Lower leg skin (tissue), 4 donors: ENCODE measurements around the gene ARHGEF16. TPM values are rescaled to one million over a fixed set of nuclear protein-coding genes. Genes with fewer than 3 reads are reported as not detected.

Source experiments
- DNase-seq, 2 donors: peaks; one replicate each; pipeline ENCODE4 v3.0.0-alpha.2; 2019; ENCODE audit warnings: low spot score in 2 of 2
- H3K4me3 ChIP-seq: fragments of 200-600 bp; sonication (generic); 2 replicates; pipeline ENCODE4 v1.5.1; 2017; ENCODE audit warnings: mild to moderate bottlenecking, low read depth; ENCODE audit not compliant: poor library complexity, severe bottlenecking
- POLR2A ChIP-seq, 2 donors: fragments of 450-650 bp; IDR thresholded peaks; one replicate each; pipeline ENCODE4 v1.6.1; 2016 to 2017; ENCODE audit warnings: antibody characterized with exemption in 2 of 2, mild to moderate bottlenecking in 1 of 2, moderate library complexity in 1 of 2
- WGBS, 2 donors: methylation state at CpG; one replicate each; pipeline ENCODE4 v1.1.5; 2018; 5-methylcytosine and 5-hydroxymethylcytosine counted together
- intact Hi-C: fragments of 100-400 bp; cut with DNase I; formaldehyde crosslinking; loops from one replicate; pipeline ENCODE4 v1.15.0; 2023; ENCODE audit warnings: low total_unique reads
- total RNA-seq, 4 donors: library from RNA; depleted of rRNA; stranded (reverse); fragments of >200 nt; gene quantifications; one replicate each; pipeline ENCODE4 v1.1.0, GENCODE V29; 2016
- TF ChIP-seq, protein P1 (sequence below), 3 donors: fragments of 450-650 bp; IDR thresholded peaks; one replicate each; pipeline ENCODE4 v1.5.1; 2016; ENCODE audit warnings: antibody characterized with exemption in 3 of 3, mild to moderate bottlenecking in 3 of 3, moderate library complexity in 2 of 3

The ARHGEF16 gene
- total RNA-seq, 4 donors from 2014 or later, result 7.9 to 11.5 (median 9.8) TPM

DNA sequence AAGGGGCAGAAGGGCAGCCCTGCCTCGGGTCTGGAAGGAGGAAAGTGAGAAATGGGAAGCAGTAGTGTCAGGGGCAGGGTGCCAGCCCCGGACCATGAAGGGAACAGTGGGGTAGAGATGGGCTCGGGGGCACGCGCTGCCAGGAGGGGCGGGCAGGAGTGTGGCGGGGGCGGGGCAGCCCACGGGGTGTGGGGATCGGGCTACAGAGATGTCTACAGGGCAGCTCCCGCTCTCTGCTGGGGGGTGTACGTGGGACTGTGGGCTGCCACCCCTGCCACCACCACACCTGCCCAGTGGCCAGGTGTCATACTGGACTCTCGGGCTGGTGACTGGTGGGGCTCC is 7.4 kb downstream of the ARHGEF16 start:
- 62 to 74% methylated on average over 13 of the region's 13 CpGs for WGBS, 2 donors
- H3K4me3 ChIP-seq, result no peak overlapping the region
- intact Hi-C loops, result no loop called here
- DNase-seq, result no peak
- TF ChIP-seq, protein P1, sequence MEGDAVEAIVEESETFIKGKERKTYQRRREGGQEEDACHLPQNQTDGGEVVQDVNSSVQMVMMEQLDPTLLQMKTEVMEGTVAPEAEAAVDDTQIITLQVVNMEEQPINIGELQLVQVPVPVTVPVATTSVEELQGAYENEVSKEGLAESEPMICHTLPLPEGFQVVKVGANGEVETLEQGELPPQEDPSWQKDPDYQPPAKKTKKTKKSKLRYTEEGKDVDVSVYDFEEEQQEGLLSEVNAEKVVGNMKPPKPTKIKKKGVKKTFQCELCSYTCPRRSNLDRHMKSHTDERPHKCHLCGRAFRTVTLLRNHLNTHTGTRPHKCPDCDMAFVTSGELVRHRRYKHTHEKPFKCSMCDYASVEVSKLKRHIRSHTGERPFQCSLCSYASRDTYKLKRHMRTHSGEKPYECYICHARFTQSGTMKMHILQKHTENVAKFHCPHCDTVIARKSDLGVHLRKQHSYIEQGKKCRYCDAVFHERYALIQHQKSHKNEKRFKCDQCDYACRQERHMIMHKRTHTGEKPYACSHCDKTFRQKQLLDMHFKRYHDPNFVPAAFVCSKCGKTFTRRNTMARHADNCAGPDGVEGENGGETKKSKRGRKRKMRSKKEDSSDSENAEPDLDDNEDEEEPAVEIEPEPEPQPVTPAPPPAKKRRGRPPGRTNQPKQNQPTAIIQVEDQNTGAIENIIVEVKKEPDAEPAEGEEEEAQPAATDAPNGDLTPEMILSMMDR (IDR thresholded peaks at IDR 0.05), result no peak
- no peak for TF ChIP-seq POLR2A (IDR thresholded peaks at IDR 0.05)

DNA sequence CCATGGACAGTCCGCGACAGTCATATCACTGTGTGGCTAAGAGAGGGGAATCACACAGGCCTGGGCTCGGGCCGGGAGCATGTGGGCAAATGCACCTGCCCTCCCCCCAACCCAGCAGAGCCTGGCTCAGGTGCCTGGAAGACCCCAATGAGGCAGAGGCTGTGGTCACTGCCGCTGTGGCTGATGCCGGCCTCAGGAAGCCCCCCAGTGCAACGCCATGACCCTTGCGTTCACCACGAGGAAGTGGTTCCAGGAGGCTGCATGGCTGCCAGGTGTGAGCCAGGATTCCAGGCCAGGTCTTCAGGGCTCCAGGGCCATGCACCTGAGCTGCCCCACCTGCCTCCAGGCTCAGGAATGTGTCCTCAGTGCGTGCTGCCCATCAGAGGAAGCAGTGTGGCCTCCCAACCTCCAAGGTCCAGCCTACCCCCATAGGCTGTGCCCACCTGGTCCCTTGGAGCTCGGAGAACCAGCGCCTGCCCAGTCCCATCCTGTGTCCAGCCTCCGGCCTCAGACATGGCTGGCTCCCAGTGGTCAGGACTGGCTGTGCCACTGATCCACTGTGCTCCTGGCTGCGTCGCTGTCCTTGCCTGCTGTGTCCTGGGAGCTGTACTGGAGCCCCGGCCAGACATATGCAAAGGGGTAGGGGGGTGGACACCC is 8.0 kb downstream of the ARHGEF16 start:
- intact Hi-C loops, result no loop called here
- WGBS, 2 donors, result 84% methylated on average over 15 to 16 of the region's 16 CpGs
- DNase-seq, result no peak
- no peak overlapping the region for H3K4me3 ChIP-seq
- TF ChIP-seq POLR2A (IDR thresholded peaks at IDR 0.05), result no peak
- TF ChIP-seq, protein P1 (IDR thresholded peaks at IDR 0.05), result no peak

DNA sequence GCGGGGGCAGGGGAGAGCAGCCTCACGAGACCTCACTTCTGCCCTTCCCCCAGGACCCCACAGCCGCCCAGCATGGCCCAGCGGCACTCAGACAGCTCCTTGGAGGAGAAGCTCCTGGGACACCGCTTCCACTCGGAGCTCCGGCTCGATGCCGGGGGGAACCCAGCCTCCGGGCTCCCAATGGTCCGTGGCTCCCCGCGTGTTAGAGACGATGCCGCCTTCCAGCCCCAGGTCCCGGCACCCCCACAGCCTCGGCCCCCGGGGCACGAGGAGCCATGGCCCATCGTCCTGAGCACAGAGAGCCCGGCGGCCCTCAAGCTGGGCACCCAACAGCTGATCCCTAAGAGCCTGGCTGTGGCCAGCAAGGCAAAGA is 8.5 kb downstream of the ARHGEF16 start:
- TF ChIP-seq, protein P1 (IDR thresholded peaks at IDR 0.05), result no peak
- no peak for TF ChIP-seq POLR2A (IDR thresholded peaks at IDR 0.05)
- WGBS, 2 donors, result 79 to 88% methylated on average over 2 to 12 of the region's 22 CpGs
- DNase-seq, result no peak
- intact Hi-C loops, result no loop called here
- no peak overlapping the region for H3K4me3 ChIP-seq

DNA sequence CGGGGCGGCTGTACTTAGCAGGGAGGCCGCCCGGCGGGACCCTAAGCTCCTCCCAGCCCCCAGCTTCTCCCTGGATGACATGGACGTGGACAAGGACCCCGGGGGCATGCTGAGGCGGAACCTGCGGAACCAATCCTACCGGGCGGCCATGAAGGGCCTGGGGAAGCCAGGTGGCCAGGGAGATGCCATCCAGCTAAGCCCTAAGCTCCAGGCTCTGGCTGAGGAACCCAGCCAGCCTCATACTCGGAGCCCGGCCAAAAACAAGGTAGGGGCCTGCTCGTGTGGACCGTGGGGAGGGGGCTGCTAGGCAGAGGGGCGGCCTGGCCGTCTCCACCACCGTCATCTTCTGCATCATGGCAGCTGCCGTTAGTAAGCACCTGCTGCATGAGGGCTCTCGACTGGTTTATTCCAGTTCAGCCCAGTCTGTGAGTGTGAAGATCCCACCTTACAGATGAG is 9.0 kb downstream of the ARHGEF16 start:
- no peak overlapping the region for H3K4me3 ChIP-seq
- WGBS, 2 donors, result 82 to 95% methylated on average over 12 to 17 of the region's 20 CpGs
- TF ChIP-seq, protein P1 (IDR thresholded peaks at IDR 0.05), result no peak
- TF ChIP-seq POLR2A (IDR thresholded peaks at IDR 0.05), result no peak
- DNase-seq, result no peak
- intact Hi-C loops, result no loop called here

DNA sequence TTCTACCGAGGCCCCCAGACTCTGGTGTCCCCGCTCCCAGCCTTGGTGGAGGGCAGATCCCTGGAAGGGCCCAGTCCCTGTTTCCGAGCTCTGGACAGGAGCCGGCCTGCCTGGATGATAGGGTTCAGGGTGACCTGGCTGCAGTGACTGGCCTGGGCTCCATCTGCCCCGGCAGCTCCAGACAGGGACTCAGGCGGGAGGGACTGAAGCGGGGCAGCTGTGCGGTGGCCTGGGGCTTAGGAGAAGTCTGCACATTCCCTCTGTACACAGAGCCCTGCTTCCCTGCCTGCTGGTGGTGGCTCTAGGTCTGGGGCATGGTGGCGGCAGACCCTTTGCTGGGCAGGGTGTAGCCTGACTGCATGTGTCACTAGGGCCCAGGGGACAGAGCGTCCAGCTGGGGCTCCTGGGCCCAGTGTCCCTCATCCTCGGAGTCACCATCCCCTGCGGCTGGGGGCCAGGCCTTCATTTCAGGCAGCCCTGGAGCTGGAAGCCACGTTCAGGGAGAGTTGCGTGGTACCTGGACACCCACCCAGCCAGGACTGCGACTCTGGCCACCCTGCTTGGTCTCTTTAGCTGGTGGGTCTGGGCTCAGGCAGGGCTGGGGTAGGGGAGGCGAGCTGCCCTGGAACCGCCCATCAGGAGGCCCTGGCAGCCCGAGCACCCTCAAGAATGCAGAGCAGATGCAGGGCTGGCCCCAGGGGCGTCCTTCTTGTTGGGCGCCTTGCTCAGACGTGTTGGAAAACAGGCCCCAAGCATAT is 9.6 kb downstream of the ARHGEF16 start:
- WGBS, 2 donors, result 53% methylated on average over 9 to 15 of the region's 21 CpGs
- DNase-seq, result no peak
- TF ChIP-seq, protein P1 (IDR thresholded peaks at IDR 0.05), result no peak
- TF ChIP-seq POLR2A (IDR thresholded peaks at IDR 0.05), result no peak
- H3K4me3 ChIP-seq, result no peak overlapping the region
- intact Hi-C loops, result no loop called here
